GM18499 (cell line): ENCODE results near the gene VCY1B.
"Not testable (repeated sequence)": the region's sequence is repeated elsewhere in the genome, so short reads cannot be mapped to it uniquely, and the experiment has no call there.

Experiments
- ATAC-seq: cut with Tn5 transposase; IDR thresholded peaks from one replicate; pipeline ENCODE4 v1.9.1; 2021; ENCODE audit warnings: moderate number of reproducible peaks; ENCODE audit not compliant: insufficient read depth, unreplicated experiment

The VCY1B gene

DNA sequence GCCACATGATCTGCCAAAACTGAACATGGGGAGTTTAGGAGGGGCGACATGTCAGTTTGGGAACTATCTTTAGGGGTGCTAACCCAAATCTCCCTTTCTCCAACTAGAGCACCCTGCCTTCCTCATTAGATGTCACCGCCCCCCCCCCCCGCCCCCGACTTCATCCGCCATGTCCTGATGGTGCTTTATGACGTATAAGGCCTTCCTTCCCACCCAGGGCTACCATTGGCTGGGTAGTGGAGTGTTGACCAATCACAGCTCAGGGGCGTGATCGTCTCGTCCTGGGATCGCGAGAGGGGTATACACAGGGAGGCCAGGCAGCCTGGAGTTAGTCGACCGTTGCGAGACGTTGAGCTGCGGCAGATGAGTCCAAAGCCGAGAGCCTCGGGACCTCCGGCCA is at the start of gene VCY1B:
Gene VCY1B (plus strand): TSS at position 301 of the 400 bp plus-strand sequence. CDS start 63 bp downstream, at position 364.
- ATAC-seq = not testable (repeated sequence)

DNA sequence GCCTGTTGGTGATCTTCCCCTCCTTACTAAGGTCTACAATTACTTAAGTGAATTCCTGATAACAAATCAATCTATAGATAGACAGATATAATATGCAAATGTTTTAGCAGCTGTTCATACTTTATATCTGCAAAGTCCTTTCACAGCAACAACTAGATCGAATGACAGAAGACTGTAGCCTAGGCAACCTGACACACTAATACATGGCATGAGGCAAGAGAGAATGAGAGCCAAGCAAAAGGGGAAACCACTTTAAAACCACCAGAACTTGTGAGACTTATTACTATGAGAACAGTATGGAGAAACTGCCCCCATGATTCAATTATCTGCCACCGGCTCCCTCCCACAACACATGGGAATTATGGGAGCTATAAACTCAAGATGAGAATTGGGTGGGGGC is 44.1 kb upstream of the VCY1B start:
- ATAC-seq = not testable (repeated sequence)

DNA sequence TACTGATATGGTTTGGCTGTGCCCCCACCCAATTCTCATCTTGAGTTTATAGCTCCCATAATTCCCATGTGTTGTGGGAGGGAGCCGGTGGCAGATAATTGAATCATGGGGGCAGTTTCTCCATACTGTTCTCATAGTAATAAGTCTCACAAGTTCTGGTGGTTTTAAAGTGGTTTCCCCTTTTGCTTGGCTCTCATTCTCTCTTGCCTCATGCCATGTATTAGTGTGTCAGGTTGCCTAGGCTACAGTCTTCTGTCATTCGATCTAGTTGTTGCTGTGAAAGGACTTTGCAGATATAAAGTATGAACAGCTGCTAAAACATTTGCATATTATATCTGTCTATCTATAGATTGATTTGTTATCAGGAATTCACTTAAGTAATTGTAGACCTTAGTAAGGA is 25.6 kb upstream of the VCY1B start:
- not testable (repeated sequence) for ATAC-seq

DNA sequence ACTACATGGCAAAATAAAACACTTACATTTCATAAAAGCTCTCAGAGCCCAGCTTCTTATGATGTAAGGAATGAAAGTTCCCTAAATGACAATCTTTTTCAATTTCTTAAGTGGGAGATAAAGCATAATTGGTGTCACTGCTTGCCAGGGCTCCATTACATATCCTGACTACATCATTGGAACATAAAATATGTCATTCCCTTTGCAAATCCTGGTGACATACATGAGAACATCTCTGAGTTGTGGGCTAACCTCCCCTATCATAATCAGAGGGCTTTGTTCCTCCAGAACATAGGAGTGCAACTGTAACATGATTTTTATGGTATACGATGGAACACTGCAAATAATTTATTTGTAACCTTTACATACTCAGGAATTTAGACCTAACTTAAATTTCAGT is 29.9 kb downstream of the VCY1B start:
- ATAC-seq = no peak
